PC-9 (cell line): ENCODE measurements around the gene RILP.

ENCODE experiments used
- CTCF ChIP-seq: fragments of 200-600 bp; sonication (generic); conservative IDR thresholded peaks from 2 replicates; pipeline ENCODE4 v1.6.1; 2017; ENCODE audit warnings: mixed run types, antibody characterized with exemption, mild to moderate bottlenecking, moderate library complexity
- EZH2 ChIP-seq: fragments of 200-600 bp; sonication (generic); IDR thresholded peaks from 2 replicates; pipeline ENCODE4 v1.8.0; 2017; ENCODE audit warnings: antibody characterized with exemption, low read depth

GRCh38 chr17:1661045-1661444 is 11.4 kb upstream of the RILP start:
- TF ChIP-seq CTCF: no peak
- TF ChIP-seq EZH2: no peak
